ENCODE results near the gene DCLK2. TPM values are rescaled to one million over a fixed set of nuclear protein-coding genes. Genes with fewer than 3 reads are reported as not detected.

Gene DCLK2
- polyA plus RNA-seq, 1 of the 3 experiments (the other 2 are of a cell fraction) = 10.1 TPM

DNA sequence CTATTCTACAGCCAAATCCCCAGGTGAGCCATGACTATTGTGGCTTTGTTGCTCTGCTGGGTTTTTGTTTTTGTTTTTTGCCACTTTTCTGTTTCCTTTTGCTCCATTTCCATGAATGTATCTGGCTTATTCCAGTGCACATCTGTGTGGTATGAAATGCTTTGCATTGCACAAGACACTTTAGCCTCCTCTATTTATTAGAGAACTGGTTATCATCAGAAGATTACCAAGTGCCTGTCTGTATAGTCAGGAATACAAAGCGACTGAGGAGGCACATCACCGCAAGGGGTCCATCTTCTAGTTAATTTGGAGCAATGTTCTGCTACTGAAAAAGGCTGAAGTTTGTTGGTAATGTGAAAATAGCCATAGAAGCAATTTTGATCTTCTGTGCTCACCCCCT lies 120.8 kb downstream of the DCLK2 start:
- TF ChIP-seq SIN3A (IDR thresholded peaks at IDR 0.05; ENCODE audit: borderline replicate concordance, low read depth, low read length) = no peak
- no peak for TF ChIP-seq RXRA (IDR thresholded peaks at IDR 0.05; ENCODE audit: borderline replicate concordance, low read depth)
- no peak for TF ChIP-seq FOSL2 (IDR thresholded peaks at IDR 0.05; ENCODE audit: borderline replicate concordance, low read depth)
- no peak for TF ChIP-seq EP300 (IDR thresholded peaks at IDR 0.05; ENCODE audit: borderline replicate concordance in 1 of 2, low read depth in 1 of 2, low read length in 1 of 2)
- no peaks in the 10 kb centered on the region for H3K9me3 ChIP-seq
- WGBS (ENCODE audit: low lambda C conversion rate) = 72% methylated on average over 2 of the region's 2 CpGs
- peaks cover 21 to 45% of the 10 kb centered on the region in 2 experiments for H3K36me3 ChIP-seq (replicated peaks in 1 of 2; ENCODE audit: control insufficient read depth in 1 of 2, insufficient read depth in 2 of 2, low read length in 1 of 2)
- peaks cover 0 to 2% of the 10 kb centered on the region in 2 experiments; a peak in 2 of 4 replicates for H3K4me1 ChIP-seq (ENCODE audit: control insufficient read depth in 1 of 2, insufficient read depth in 2 of 2, low read depth in 1 of 2, low read length in 1 of 2)
- no peak overlapping the region for H3K4me2 ChIP-seq
- DNase-seq = no peak
- H3K9me2 ChIP-seq = no peaks in the 10 kb centered on the region
- no peak overlapping the region for H3K27ac ChIP-seq (ENCODE audit: low read depth in 2 of 2, low read length in 1 of 2)
- no peaks in the 10 kb centered on the region for H4K20me1 ChIP-seq (ENCODE audit: insufficient read depth)
- no peak overlapping the region for H2AFZ ChIP-seq (ENCODE audit: low read depth)
- H3K79me2 ChIP-seq (ENCODE audit: insufficient read depth) = peaks cover 16% of the 10 kb centered on the region; the same call in 1 of the 2 replicates
- H3F3A ChIP-seq (replicated peaks; ENCODE audit: insufficient read depth) = peaks cover 8% of the 10 kb centered on the region
- ChIA-PET CTCF (interaction anchor here (1.2 to 2.7 kb wide), 3 partner anchors 10 to 44 kb away, joined by 6 to 12 read pairs (median 7); no protein-coding TSS in a partner anchor), POLR2A (no interaction called here)
- no peak overlapping the region for H3K4me3 ChIP-seq (ENCODE audit: low read depth in 2 of 2, low read length in 1 of 2)
- no peak overlapping the region for H3K9ac ChIP-seq
- H3K27me3 ChIP-seq (ENCODE audit: insufficient read depth) = no peaks in the 10 kb centered on the region

DNA sequence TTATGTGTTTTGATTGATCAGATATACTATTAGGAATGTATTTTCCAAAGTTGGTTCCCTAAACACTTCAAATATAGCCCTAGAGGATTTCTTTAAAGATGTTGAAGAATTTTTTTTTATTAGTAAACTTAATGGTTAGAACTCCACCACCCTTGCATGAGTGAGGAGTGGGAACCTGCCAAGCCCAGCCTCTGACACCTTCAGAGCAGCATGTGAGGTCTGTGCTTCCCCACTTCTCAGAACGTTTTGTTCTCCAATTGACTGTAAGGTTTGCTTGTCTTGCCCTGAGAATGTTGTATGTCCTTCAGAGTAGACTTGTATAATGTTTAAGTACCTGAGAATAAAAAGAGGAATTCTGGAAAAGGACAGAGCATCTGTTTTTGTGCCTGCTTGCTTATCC lies 126.8 kb downstream of the DCLK2 start:
- H3K4me1 ChIP-seq (ENCODE audit: control insufficient read depth in 1 of 2, insufficient read depth in 2 of 2, low read depth in 1 of 2, low read length in 1 of 2) = peaks cover 0 to 23% of the 10 kb centered on the region in 2 experiments; a peak in 3 of 4 replicates
- no peak overlapping the region for H3K4me3 ChIP-seq (ENCODE audit: low read depth in 2 of 2, low read length in 1 of 2)
- no peak overlapping the region for H2AFZ ChIP-seq (ENCODE audit: low read depth)
- no peaks in the 10 kb centered on the region for H4K20me1 ChIP-seq (ENCODE audit: insufficient read depth)
- 88% methylated on average over 1 of the region's 1 CpG for WGBS (ENCODE audit: low lambda C conversion rate)
- H3K4me2 ChIP-seq = no peak overlapping the region
- peaks cover 6 to 49% of the 10 kb centered on the region in 2 experiments for H3K36me3 ChIP-seq (replicated peaks in 1 of 2; ENCODE audit: control insufficient read depth in 1 of 2, insufficient read depth in 2 of 2, low read length in 1 of 2)
- H3F3A ChIP-seq (replicated peaks; ENCODE audit: insufficient read depth) = peaks cover 9% of the 10 kb centered on the region
- H3K9me2 ChIP-seq = no peaks in the 10 kb centered on the region
- no peaks in the 10 kb centered on the region for H3K27me3 ChIP-seq (ENCODE audit: insufficient read depth)
- CTCF ChIA-PET = interaction anchor here (1.1 to 8.8 kb wide), 3 partner anchors 37 to 194 kb away, joined by 4 to 87 read pairs (median 24); no protein-coding TSS in a partner anchor
- no peak for TF ChIP-seq EZH2phosphoT487 (IDR thresholded peaks at IDR 0.05; ENCODE audit: borderline replicate concordance, low read depth)
- TF ChIP-seq RXRA (IDR thresholded peaks at IDR 0.05; ENCODE audit: borderline replicate concordance, low read depth) = no peak
- TF ChIP-seq FOXM1 (IDR thresholded peaks at IDR 0.05; ENCODE audit: low read depth) = no peak
- TF ChIP-seq JUND (IDR thresholded peaks at IDR 0.05) = no peak
- no peak for TF ChIP-seq NFIC (IDR thresholded peaks at IDR 0.05; ENCODE audit: borderline replicate concordance)
- TF ChIP-seq, protein P1, sequence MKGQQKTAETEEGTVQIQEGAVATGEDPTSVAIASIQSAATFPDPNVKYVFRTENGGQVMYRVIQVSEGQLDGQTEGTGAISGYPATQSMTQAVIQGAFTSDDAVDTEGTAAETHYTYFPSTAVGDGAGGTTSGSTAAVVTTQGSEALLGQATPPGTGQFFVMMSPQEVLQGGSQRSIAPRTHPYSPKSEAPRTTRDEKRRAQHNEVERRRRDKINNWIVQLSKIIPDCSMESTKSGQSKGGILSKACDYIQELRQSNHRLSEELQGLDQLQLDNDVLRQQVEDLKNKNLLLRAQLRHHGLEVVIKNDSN (IDR thresholded peaks at IDR 0.05; ENCODE audit: borderline replicate concordance, low read depth) = no peak
- TF ChIP-seq GATA2 (CRISPR knock-in tag; IDR thresholded peaks at IDR 0.05) = no peak
- TF ChIP-seq, protein P2, sequence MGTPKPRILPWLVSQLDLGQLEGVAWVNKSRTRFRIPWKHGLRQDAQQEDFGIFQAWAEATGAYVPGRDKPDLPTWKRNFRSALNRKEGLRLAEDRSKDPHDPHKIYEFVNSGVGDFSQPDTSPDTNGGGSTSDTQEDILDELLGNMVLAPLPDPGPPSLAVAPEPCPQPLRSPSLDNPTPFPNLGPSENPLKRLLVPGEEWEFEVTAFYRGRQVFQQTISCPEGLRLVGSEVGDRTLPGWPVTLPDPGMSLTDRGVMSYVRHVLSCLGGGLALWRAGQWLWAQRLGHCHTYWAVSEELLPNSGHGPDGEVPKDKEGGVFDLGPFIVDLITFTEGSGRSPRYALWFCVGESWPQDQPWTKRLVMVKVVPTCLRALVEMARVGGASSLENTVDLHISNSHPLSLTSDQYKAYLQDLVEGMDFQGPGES (IDR thresholded peaks at IDR 0.05; ENCODE audit: low read depth, low read length) = no peak
- no peak for TF ChIP-seq CHD2 (IDR thresholded peaks at IDR 0.05; ENCODE audit: low read length, partially characterized antibody)
- TF ChIP-seq, protein P3, sequence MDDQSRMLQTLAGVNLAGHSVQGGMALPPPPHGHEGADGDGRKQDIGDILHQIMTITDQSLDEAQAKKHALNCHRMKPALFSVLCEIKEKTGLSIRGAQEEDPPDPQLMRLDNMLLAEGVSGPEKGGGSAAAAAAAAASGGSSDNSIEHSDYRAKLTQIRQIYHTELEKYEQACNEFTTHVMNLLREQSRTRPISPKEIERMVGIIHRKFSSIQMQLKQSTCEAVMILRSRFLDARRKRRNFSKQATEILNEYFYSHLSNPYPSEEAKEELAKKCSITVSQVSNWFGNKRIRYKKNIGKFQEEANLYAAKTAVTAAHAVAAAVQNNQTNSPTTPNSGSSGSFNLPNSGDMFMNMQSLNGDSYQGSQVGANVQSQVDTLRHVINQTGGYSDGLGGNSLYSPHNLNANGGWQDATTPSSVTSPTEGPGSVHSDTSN (IDR thresholded peaks at IDR 0.05) = no peak
- TF ChIP-seq FOSL2 (IDR thresholded peaks at IDR 0.05; ENCODE audit: borderline replicate concordance, low read depth) = no peak
- TF ChIP-seq, protein P4, sequence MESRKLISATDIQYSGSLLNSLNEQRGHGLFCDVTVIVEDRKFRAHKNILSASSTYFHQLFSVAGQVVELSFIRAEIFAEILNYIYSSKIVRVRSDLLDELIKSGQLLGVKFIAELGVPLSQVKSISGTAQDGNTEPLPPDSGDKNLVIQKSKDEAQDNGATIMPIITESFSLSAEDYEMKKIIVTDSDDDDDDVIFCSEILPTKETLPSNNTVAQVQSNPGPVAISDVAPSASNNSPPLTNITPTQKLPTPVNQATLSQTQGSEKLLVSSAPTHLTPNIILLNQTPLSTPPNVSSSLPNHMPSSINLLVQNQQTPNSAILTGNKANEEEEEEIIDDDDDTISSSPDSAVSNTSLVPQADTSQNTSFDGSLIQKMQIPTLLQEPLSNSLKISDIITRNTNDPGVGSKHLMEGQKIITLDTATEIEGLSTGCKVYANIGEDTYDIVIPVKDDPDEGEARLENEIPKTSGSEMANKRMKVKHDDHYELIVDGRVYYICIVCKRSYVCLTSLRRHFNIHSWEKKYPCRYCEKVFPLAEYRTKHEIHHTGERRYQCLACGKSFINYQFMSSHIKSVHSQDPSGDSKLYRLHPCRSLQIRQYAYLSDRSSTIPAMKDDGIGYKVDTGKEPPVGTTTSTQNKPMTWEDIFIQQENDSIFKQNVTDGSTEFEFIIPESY (IDR thresholded peaks at IDR 0.05; ENCODE audit: borderline replicate concordance, low read depth) = no peak
- no peak for TF ChIP-seq EP300 (IDR thresholded peaks at IDR 0.05; ENCODE audit: borderline replicate concordance in 1 of 2, low read depth in 1 of 2, low read length in 1 of 2)
- TF ChIP-seq, protein P5, sequence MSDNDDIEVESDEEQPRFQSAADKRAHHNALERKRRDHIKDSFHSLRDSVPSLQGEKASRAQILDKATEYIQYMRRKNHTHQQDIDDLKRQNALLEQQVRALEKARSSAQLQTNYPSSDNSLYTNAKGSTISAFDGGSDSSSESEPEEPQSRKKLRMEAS (IDR thresholded peaks at IDR 0.05; ENCODE audit: low read depth) = no peak
- TF ChIP-seq FOXJ3 (CRISPR knock-in tag; IDR thresholded peaks at IDR 0.05) = no peak
- TF ChIP-seq GABPA (IDR thresholded peaks at IDR 0.05; ENCODE audit: low read depth) = no peak
- no peak for TF ChIP-seq RCOR1 (IDR thresholded peaks at IDR 0.05; ENCODE audit: low read length)
- TF ChIP-seq ELF1 (IDR thresholded peaks at IDR 0.05) = no peak
- no peak for TF ChIP-seq MEF2A (IDR thresholded peaks at IDR 0.05; ENCODE audit: borderline replicate concordance, low read depth)
- no peak for DNase-seq
- no peak overlapping the region for H3K27ac ChIP-seq (ENCODE audit: low read depth in 2 of 2, low read length in 1 of 2)
- H3K9me3 ChIP-seq = no peaks in the 10 kb centered on the region
- H3K79me2 ChIP-seq (ENCODE audit: insufficient read depth) = peaks cover 29% of the 10 kb centered on the region
- no peak overlapping the region for H3K9ac ChIP-seq
- POLR2A ChIA-PET = no interaction called here

All from SK-N-SH (cell line).